Measurements from ENCODE around the gene KYNU. TPM values are rescaled to one million over a fixed set of nuclear protein-coding genes. Genes with fewer than 3 reads are reported as not detected.

The KYNU gene
- total RNA-seq, 1 experiment from 2014 or later = 55.7 TPM

- Histone ChIP-seq H3K9me3 (ENCODE audit: insufficient read depth, low read depth) (peaks cover 6% of the 10 kb centered on the region; the same call in 1 of the 2 replicates), H2AFZ (no peak overlapping the region), H3K36me3 (ENCODE audit: low read depth) (no peaks in the 10 kb centered on the region), H4K20me1 (ENCODE audit: insufficient read depth) (no peaks in the 10 kb centered on the region), H3K4me3 (no peak overlapping the region), H3K9me2 (ENCODE audit: insufficient read depth) (0 out of 2 replicates have a peak, but pooled peaks cover 4% of the 10 kb centered on the region), H3K27ac (no peak overlapping the region), H3F3A (ENCODE audit: insufficient read depth, low read depth) (no peaks in the 10 kb centered on the region), H3K4me1 (replicated peaks; ENCODE audit: insufficient read depth) (peaks cover 7% of the 10 kb centered on the region; the same call in 1 of the 2 replicates), H3K27me3 (ENCODE audit: insufficient read depth, low read depth) (no peaks in the 10 kb centered on the region), H3K4me2 (no peak overlapping the region), H3K79me2 (ENCODE audit: low read depth) (no peaks in the 10 kb centered on the region)
- ChIA-PET CTCF (no interaction called here), POLR2A (ENCODE audit: unreplicated experiment) (no interaction called here)
- BruUV-seq (replicated peaks) = no TSS peak
- no peak for TF ChIP-seq CTCF (conservative IDR thresholded peaks at IDR 0.05)
- TF ChIP-seq EZH2 (IDR thresholded peaks at IDR 0.05; ENCODE audit: low read depth) = no peak
- DNase-seq = no peak
- intact Hi-C loops (cut with micrococcal nuclease; ENCODE audit: unreplicated experiment) = no loop called here
Measured at GRCh38 chr2:142918624-142919023, 41.2 kb downstream of the KYNU start.

GRCh38 chr2:142920571-142920970, 43.1 kb downstream of the KYNU start:
- intact Hi-C loops (cut with micrococcal nuclease; ENCODE audit: unreplicated experiment) = no loop called here
- Histone ChIP-seq H3K9me2 (ENCODE audit: insufficient read depth) (0 out of 2 replicates have a peak, but pooled peaks cover 1% of the 10 kb centered on the region), H3K27me3 (ENCODE audit: insufficient read depth, low read depth) (no peaks in the 10 kb centered on the region), H2AFZ (no peak overlapping the region), H3F3A (ENCODE audit: insufficient read depth, low read depth) (no peaks in the 10 kb centered on the region), H3K4me3 (no peak overlapping the region), H3K4me1 (replicated peaks; ENCODE audit: insufficient read depth) (peaks cover 7% of the 10 kb centered on the region; the same call in 1 of the 2 replicates), H3K36me3 (ENCODE audit: low read depth) (no peaks in the 10 kb centered on the region), H4K20me1 (ENCODE audit: insufficient read depth) (no peaks in the 10 kb centered on the region), H3K79me2 (ENCODE audit: low read depth) (no peaks in the 10 kb centered on the region), H3K27ac (no peak overlapping the region), H3K9me3 (ENCODE audit: insufficient read depth, low read depth) (peaks cover 6% of the 10 kb centered on the region; the same call in 1 of the 2 replicates), H3K4me2 (no peak overlapping the region)
- no peak for DNase-seq
- POLR2A ChIA-PET (ENCODE audit: unreplicated experiment) = no interaction called here
- BruUV-seq (replicated peaks) = no TSS peak
- no peak for TF ChIP-seq EZH2 (IDR thresholded peaks at IDR 0.05; ENCODE audit: low read depth)
- no peak for TF ChIP-seq CTCF (conservative IDR thresholded peaks at IDR 0.05)
- CTCF ChIA-PET = no interaction called here

- H3K4me2 ChIP-seq = no peak overlapping the region
- no peak for DNase-seq
- no peak overlapping the region for H3K27ac ChIP-seq
- H3K9me2 ChIP-seq (ENCODE audit: insufficient read depth) = no peaks in the 10 kb centered on the region
- H3K79me2 ChIP-seq (ENCODE audit: low read depth) = no peaks in the 10 kb centered on the region
- intact Hi-C loops (cut with micrococcal nuclease; ENCODE audit: unreplicated experiment) = no loop called here
- no peaks in the 10 kb centered on the region for H3K27me3 ChIP-seq (ENCODE audit: insufficient read depth, low read depth)
- H3K9me3 ChIP-seq (ENCODE audit: insufficient read depth, low read depth) = no peaks in the 10 kb centered on the region
- no peaks in the 10 kb centered on the region for H3K4me1 ChIP-seq (replicated peaks; ENCODE audit: insufficient read depth)
- ChIA-PET POLR2A (ENCODE audit: unreplicated experiment) (no interaction called here), CTCF (no interaction called here)
- H2AFZ ChIP-seq = no peak overlapping the region
- no TSS peak for BruUV-seq (replicated peaks)
- no peak overlapping the region for H3K4me3 ChIP-seq
- H3F3A ChIP-seq (ENCODE audit: insufficient read depth, low read depth) = no peaks in the 10 kb centered on the region
- H3K36me3 ChIP-seq (ENCODE audit: low read depth) = no peaks in the 10 kb centered on the region
- no peak for TF ChIP-seq EZH2 (IDR thresholded peaks at IDR 0.05; ENCODE audit: low read depth)
- TF ChIP-seq CTCF (conservative IDR thresholded peaks at IDR 0.05) = no peak
- H4K20me1 ChIP-seq (ENCODE audit: insufficient read depth) = no peaks in the 10 kb centered on the region
Measured at GRCh38 chr2:142926445-142926844, 49.0 kb downstream of the KYNU start.

Data from PC-9 (cell line).